Measurements from ENCODE around the gene SCN9A. TPM values are rescaled to one million over a fixed set of nuclear protein-coding genes. Genes with fewer than 3 reads are reported as not detected.

Gene SCN9A
- total and polyA plus RNA-seq, 2 of the 8 experiments (the other 6 are each of a cell fraction or from before 2014, with no cell fraction given), result 1.6 to 6.2 TPM

DNA sequence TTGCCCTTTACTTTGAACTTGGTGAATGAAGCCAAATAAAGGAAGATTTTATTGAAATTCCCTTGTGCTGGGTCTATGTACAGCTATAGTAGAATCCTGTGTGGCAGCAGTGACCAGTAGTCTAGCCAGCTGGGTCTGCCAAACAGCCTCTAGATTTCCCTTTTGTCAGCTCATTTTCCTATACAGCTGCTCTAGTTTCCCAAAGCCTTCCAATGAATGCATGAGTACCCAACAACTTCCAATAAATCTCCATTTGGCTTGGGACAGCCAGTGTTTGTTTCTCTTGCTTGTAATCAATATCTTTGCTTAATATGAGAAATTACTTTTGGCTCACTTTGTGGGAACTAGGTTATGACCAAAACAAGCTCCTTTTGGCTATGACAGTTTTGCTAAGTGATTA is 43.6 kb downstream of the SCN9A start (continued):
- TF ChIP-seq, protein P1, sequence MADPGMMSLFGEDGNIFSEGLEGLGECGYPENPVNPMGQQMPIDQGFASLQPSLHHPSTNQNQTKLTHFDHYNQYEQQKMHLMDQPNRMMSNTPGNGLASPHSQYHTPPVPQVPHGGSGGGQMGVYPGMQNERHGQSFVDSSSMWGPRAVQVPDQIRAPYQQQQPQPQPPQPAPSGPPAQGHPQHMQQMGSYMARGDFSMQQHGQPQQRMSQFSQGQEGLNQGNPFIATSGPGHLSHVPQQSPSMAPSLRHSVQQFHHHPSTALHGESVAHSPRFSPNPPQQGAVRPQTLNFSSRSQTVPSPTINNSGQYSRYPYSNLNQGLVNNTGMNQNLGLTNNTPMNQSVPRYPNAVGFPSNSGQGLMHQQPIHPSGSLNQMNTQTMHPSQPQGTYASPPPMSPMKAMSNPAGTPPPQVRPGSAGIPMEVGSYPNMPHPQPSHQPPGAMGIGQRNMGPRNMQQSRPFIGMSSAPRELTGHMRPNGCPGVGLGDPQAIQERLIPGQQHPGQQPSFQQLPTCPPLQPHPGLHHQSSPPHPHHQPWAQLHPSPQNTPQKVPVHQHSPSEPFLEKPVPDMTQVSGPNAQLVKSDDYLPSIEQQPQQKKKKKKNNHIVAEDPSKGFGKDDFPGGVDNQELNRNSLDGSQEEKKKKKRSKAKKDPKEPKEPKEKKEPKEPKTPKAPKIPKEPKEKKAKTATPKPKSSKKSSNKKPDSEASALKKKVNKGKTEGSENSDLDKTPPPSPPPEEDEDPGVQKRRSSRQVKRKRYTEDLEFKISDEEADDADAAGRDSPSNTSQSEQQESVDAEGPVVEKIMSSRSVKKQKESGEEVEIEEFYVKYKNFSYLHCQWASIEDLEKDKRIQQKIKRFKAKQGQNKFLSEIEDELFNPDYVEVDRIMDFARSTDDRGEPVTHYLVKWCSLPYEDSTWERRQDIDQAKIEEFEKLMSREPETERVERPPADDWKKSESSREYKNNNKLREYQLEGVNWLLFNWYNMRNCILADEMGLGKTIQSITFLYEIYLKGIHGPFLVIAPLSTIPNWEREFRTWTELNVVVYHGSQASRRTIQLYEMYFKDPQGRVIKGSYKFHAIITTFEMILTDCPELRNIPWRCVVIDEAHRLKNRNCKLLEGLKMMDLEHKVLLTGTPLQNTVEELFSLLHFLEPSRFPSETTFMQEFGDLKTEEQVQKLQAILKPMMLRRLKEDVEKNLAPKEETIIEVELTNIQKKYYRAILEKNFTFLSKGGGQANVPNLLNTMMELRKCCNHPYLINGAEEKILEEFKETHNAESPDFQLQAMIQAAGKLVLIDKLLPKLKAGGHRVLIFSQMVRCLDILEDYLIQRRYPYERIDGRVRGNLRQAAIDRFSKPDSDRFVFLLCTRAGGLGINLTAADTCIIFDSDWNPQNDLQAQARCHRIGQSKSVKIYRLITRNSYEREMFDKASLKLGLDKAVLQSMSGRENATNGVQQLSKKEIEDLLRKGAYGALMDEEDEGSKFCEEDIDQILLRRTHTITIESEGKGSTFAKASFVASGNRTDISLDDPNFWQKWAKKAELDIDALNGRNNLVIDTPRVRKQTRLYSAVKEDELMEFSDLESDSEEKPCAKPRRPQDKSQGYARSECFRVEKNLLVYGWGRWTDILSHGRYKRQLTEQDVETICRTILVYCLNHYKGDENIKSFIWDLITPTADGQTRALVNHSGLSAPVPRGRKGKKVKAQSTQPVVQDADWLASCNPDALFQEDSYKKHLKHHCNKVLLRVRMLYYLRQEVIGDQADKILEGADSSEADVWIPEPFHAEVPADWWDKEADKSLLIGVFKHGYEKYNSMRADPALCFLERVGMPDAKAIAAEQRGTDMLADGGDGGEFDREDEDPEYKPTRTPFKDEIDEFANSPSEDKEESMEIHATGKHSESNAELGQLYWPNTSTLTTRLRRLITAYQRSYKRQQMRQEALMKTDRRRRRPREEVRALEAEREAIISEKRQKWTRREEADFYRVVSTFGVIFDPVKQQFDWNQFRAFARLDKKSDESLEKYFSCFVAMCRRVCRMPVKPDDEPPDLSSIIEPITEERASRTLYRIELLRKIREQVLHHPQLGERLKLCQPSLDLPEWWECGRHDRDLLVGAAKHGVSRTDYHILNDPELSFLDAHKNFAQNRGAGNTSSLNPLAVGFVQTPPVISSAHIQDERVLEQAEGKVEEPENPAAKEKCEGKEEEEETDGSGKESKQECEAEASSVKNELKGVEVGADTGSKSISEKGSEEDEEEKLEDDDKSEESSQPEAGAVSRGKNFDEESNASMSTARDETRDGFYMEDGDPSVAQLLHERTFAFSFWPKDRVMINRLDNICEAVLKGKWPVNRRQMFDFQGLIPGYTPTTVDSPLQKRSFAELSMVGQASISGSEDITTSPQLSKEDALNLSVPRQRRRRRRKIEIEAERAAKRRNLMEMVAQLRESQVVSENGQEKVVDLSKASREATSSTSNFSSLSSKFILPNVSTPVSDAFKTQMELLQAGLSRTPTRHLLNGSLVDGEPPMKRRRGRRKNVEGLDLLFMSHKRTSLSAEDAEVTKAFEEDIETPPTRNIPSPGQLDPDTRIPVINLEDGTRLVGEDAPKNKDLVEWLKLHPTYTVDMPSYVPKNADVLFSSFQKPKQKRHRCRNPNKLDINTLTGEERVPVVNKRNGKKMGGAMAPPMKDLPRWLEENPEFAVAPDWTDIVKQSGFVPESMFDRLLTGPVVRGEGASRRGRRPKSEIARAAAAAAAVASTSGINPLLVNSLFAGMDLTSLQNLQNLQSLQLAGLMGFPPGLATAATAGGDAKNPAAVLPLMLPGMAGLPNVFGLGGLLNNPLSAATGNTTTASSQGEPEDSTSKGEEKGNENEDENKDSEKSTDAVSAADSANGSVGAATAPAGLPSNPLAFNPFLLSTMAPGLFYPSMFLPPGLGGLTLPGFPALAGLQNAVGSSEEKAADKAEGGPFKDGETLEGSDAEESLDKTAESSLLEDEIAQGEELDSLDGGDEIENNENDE (IDR thresholded peaks at IDR 0.05; ENCODE audit: insufficient replicate concordance, low read length), result no peak
- TF ChIP-seq RNF2 (IDR thresholded peaks at IDR 0.05; ENCODE audit: borderline replicate concordance, low read depth, low read length, missing control alignments, poor library complexity, severe bottlenecking), result no peak
- TF ChIP-seq EZH2 (IDR thresholded peaks at IDR 0.05; ENCODE audit: low read depth, low read length, severe bottlenecking), result no peak
- no peak for TF ChIP-seq SIN3A (conservative IDR thresholded peaks at IDR 0.05 in 1 of 2, IDR thresholded peaks at IDR 0.05 in 1 of 2; ENCODE audit: low read depth in 1 of 2, low read length in 2 of 2)
- TF ChIP-seq CEBPB (IDR thresholded peaks at IDR 0.05; ENCODE audit: low read depth, low read length), result no peak
- TF ChIP-seq, protein P2, sequence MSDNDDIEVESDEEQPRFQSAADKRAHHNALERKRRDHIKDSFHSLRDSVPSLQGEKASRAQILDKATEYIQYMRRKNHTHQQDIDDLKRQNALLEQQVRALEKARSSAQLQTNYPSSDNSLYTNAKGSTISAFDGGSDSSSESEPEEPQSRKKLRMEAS (IDR thresholded peaks at IDR 0.05), result no peak
- TF ChIP-seq, protein P3, sequence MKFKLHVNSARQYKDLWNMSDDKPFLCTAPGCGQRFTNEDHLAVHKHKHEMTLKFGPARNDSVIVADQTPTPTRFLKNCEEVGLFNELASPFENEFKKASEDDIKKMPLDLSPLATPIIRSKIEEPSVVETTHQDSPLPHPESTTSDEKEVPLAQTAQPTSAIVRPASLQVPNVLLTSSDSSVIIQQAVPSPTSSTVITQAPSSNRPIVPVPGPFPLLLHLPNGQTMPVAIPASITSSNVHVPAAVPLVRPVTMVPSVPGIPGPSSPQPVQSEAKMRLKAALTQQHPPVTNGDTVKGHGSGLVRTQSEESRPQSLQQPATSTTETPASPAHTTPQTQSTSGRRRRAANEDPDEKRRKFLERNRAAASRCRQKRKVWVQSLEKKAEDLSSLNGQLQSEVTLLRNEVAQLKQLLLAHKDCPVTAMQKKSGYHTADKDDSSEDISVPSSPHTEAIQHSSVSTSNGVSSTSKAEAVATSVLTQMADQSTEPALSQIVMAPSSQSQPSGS (IDR thresholded peaks at IDR 0.05; ENCODE audit: low read length), result no peak

All from H1 (cell line).